Gastrocnemius medialis (tissue), 4 donors: ENCODE data around the gene ATP9A.

Experiments used
- POLR2A ChIP-seq, 2 donors: fragments of 450-650 bp; IDR thresholded peaks; one replicate each; pipeline ENCODE4 v1.6.1; 2017; ENCODE audit warnings: antibody characterized with exemption in 2 of 2, mild to moderate bottlenecking in 2 of 2, moderate library complexity in 2 of 2
- TF ChIP-seq, protein P1 (sequence below), 5 experiments: fragments of 450-650 bp in 3 of 5; fragments of 200-600 bp in 2 of 5; sonication (generic) in 2 of 5; IDR thresholded peaks in 4 of 5; conservative IDR thresholded peaks in 1 of 5; 1 replicate in 4 of 5; 2 replicates in 1 of 5; pipeline ENCODE4 v1.5.1; 2016 to 2019; ENCODE audit warnings: antibody characterized with exemption in 5 of 5, mild to moderate bottlenecking in 3 of 5, moderate library complexity in 3 of 5

DNA sequence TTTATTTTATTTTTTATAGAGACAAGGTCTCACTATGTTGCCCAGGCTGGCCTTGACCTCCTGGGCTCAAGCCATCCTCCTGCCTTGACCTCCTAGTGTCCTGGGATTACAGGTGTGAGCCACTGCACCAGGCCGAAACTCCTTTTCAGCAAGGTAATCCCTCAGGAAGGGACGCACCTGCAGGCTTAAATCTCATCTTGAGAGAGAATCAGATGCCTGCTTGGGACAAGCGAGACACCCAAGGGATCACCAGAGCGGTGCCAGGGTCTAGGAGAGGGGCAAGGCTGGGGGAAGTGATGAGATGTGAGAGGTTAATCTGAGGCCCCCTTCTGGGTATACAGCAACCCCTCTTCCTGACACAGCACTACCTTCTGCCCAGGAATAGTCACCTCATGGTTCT, 4.0 kb upstream of the ATP9A start:
- no peak for TF ChIP-seq POLR2A (IDR thresholded peaks at IDR 0.05)
- TF ChIP-seq, protein P1, sequence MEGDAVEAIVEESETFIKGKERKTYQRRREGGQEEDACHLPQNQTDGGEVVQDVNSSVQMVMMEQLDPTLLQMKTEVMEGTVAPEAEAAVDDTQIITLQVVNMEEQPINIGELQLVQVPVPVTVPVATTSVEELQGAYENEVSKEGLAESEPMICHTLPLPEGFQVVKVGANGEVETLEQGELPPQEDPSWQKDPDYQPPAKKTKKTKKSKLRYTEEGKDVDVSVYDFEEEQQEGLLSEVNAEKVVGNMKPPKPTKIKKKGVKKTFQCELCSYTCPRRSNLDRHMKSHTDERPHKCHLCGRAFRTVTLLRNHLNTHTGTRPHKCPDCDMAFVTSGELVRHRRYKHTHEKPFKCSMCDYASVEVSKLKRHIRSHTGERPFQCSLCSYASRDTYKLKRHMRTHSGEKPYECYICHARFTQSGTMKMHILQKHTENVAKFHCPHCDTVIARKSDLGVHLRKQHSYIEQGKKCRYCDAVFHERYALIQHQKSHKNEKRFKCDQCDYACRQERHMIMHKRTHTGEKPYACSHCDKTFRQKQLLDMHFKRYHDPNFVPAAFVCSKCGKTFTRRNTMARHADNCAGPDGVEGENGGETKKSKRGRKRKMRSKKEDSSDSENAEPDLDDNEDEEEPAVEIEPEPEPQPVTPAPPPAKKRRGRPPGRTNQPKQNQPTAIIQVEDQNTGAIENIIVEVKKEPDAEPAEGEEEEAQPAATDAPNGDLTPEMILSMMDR (IDR thresholded peaks at IDR 0.05 in 4 of 5, conservative IDR thresholded peaks at IDR 0.05 in 1 of 5), result no peak
